Cardiac fibroblast (primary cell): ENCODE measurements around the gene GABPB2.
A peak's percentile ranks its signal among the peaks of the same experiment; 100 is the strongest.

Source experiments
- DNase-seq, 2 donors: peaks; one replicate each; pipeline versions ENCODE4 v3.0.0 to v3.0.0-alpha.2; 2010; ENCODE audit warnings: low read depth in 2 of 2
- H3K4me3 ChIP-seq, 2 donors: replicated peaks in 1 of 2; 1 replicate in 1 of 2; 2 replicates in 1 of 2; pipeline ENCODE4 v1.5.1; 2011; ENCODE audit warnings: low read depth in 2 of 2, low read length in 2 of 2, mild to moderate bottlenecking in 2 of 2, moderate library complexity in 1 of 2
- CTCF ChIP-seq: IDR thresholded peaks from one replicate; pipeline ENCODE4 v1.5.1; 2011; ENCODE audit warnings: low read depth, mild to moderate bottlenecking, low read length, inconsistent platforms

Gene GABPB2

GRCh38 chr1:151137789-151138188 lies 67.2 kb downstream of the GABPB2 start:
- TF ChIP-seq CTCF = no peak
- DNase-seq = no peak
- H3K4me3 ChIP-seq = no peak overlapping the region

GRCh38 chr1:151142411-151143056 lies 72.0 kb downstream of the GABPB2 start:
- DNase-seq = no peak
- H3K4me3 ChIP-seq = no peak overlapping the region
- no peak for TF ChIP-seq CTCF

- DNase-seq = no peak
- H3K4me3 ChIP-seq = no peak overlapping the region
- no peak for TF ChIP-seq CTCF
These were observed 72.5 kb downstream of the GABPB2 start for GRCh38 chr1:151143057-151143435.

DNA sequence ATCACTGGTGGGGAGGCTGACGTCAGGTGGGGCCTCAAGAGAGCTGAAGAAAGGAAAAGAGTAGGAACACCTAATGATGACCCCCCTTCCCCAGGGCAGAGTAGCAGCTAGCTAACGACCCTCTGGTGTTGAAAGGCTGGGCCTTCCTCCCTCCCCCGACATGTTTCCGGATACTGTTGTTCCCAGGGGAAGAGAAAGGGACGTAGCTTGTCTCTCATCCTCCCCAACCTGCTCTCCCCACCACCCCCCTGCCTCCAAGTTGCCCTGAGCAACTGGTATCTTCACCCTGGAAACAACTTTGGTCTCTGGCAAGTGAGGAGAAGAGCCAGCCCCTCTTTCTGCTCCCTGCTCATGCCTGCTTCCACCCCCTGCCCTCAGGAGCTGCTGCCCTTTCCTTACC lies 73.4 kb downstream of the GABPB2 start:
- TF ChIP-seq CTCF = no peak
- DNase-seq = no peak
- H3K4me3 ChIP-seq = no peak overlapping the region

DNA sequence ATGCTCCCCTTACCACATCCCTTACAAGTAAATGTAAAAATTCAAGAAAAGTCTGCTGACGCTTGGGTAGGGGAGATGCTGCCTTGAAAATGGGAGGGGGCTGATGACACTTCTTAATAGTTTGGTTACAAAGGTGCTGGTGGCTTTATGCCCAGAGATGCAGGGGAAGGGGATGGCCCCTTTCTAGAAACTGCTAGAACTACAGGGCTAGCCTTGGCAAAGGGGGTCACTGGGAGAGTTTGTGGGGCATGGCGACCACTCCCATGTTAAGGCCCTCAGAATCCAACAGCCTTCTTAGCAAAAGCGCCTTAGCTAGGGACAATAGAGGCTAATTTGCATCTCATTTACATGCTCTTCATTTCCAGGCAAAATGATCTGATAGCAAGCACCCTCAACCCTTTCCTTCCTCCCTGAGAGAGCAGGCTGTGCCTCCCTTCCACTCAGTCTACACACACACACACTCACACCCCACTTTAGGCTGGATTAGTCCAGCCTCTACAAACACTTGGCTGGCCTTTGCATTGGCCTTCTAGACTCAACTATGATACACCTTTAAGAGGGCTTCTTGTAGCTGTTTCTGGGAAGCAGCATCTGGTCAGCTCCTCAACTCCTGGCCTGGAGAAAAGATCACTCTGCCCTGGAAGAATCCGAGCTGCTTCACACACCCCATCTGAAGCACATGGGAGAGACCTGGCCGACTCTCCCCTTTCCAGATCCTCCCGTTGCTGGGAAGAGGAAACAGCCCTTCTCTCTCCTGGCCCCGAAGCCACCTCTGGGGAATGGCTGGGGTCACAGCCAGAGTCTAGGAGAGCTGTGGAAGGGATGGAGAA lies 74.1 kb downstream of the GABPB2 start:
- DNase-seq = peak in 1 of 2 donors; percentile 24
- H3K4me3 ChIP-seq = peak overlapping the region in 1 of 2 donors; percentile 66
- no peak for TF ChIP-seq CTCF

DNA sequence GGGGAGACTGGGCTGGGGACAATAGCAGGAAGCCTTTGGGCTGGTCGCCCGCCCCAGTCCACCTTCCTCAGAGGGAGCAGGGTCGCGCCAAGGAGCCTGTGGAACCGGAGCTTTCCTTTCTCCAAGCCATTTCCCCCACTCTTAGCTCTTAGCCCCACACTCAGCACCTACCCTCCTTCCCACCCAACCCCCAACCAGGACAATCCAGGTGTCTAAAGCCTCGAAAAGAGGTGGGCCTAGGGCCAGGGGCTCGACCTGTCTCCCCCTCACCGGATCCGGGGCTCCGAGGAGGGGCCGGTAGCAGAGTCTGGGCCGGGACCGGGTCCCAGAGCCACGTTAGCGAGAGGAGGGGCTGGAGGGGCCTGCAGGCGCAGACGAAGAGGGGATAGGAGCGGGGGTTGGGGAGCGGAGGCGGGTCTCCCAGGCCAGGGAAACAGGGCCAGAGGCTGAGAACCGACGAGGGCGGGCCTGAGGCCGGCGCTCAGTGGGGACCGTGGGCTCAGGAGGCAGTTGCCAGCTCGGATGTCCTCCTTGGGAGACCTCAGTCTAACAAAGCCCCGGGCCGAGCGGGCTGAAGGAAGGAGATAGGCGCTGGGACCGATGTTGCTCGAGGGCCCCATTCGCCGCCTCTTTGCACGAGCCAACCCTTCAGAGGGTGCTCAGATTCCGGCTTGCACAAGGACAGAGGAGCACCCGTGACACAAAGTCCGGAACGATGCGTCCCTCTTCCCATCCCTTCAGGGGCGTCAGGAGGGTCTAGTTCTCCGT lies 74.9 kb downstream of the GABPB2 start:
- peak; percentile 14 for DNase-seq
- TF ChIP-seq CTCF = no peak
- H3K4me3 ChIP-seq = peak overlapping the region; percentile 66 to 73
